MCF 10A (cell line): ENCODE measurements around the gene ECPAS. TPM values are rescaled to one million over a fixed set of nuclear protein-coding genes. Genes with fewer than 3 reads are reported as not detected.

ENCODE experiments used
- BruUV-seq: library from RNA; stranded (reverse); fragments of 400-500 nt; replicated peaks from 2 replicates; lab custom pipeline; 2021; lab: Mats Ljungman, UMichigan
- CTCF ChIA-PET: fragments of 300-600 bp; sonication (Branson Sonifier 250); formaldehyde crosslinking; extraction: SDS; loops from one replicate; lab custom pipeline; 2021; ENCODE audit warnings: antibody characterized with exemption, inconsistent platforms; lab: Yijun Ruan, JAX
- POLR2A ChIA-PET: fragments of 300-600, 350-650 bp; sonication (Branson Sonifier 250); formaldehyde crosslinking; extraction: SDS; loops from one replicate; lab custom pipeline; 2020; ENCODE audit warnings: antibody characterized with exemption, inconsistent platforms; lab: Yijun Ruan, JAX
- DNase-seq: peaks from one replicate; pipeline ENCODE4 v3.0.0-alpha.2; 2018; ENCODE audit not compliant: unreplicated experiment
- H3K27ac Mint-ChIP-seq: one replicate; pipeline ENCODE4 v1.8.0; 2022; ENCODE audit warnings: mild to moderate bottlenecking, low read depth, mixed read lengths; ENCODE audit not compliant: unreplicated experiment
- H3K27me3 Mint-ChIP-seq: one replicate; pipeline ENCODE4 v1.8.0; 2022; ENCODE audit warnings: mixed read lengths; ENCODE audit not compliant: insufficient read depth, unreplicated experiment
- H3K36me3 Mint-ChIP-seq: one replicate; pipeline ENCODE4 v1.8.0; 2022; ENCODE audit warnings: mild to moderate bottlenecking, moderate library complexity, mixed read lengths; ENCODE audit not compliant: insufficient read depth, unreplicated experiment
- H3K4me1 Mint-ChIP-seq: one replicate; pipeline ENCODE4 v1.8.0; 2022; ENCODE audit warnings: mixed read lengths; ENCODE audit not compliant: insufficient read depth, unreplicated experiment
- H3K4me3 Mint-ChIP-seq: one replicate; pipeline ENCODE4 v1.8.0; 2022; ENCODE audit warnings: mild to moderate bottlenecking, moderate library complexity, mixed read lengths; ENCODE audit not compliant: unreplicated experiment
- H3K9me3 Mint-ChIP-seq: one replicate; pipeline ENCODE4 v1.8.0; 2022; ENCODE audit warnings: mixed read lengths; ENCODE audit not compliant: unreplicated experiment
- intact Hi-C: fragments of 100-400 bp; cut with micrococcal nuclease; formaldehyde crosslinking; loops from 2 replicates; pipeline ENCODE4 v1.14.1; 2022
- total RNA-seq: library from RNA; stranded (reverse); gene quantifications from 2 replicates; pipeline ENCODE4 v1.2.3, GENCODE V29; 2022
- TF ChIP-seq, protein P1 (sequence below): fragments of 200-600 bp; IDR thresholded peaks from one replicate; pipeline ENCODE4 v1.8.0; 2022; ENCODE audit warnings: antibody characterized with exemption, mild to moderate bottlenecking; ENCODE audit not compliant: unreplicated experiment

ECPAS gene
- total RNA-seq, 1 experiment from 2014 or later = 152 TPM

DNA sequence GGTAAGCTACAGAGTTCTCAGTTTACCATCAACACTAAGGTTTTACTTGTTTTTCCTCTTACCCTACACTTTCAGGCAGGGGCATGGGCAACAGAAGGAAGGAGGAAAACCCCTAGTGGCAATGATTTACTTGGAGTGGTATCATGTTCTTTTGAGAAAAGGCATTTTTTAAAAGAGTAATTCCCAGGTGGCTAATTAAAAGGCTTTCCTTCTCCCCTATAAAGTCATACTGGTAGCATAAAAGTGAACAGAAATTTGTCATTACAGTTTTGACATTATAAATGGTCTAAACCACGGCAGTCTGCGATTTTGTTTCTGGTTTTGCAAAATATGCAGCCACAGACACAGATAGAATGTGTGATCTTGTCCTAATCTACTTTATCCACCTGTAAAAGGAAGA, 123.3 kb downstream of the ECPAS start:
- CTCF ChIA-PET = no interaction called here
- no peak overlapping the region for H3K4me3 Mint-ChIP-seq
- BruUV-seq = no TSS peak

DNA sequence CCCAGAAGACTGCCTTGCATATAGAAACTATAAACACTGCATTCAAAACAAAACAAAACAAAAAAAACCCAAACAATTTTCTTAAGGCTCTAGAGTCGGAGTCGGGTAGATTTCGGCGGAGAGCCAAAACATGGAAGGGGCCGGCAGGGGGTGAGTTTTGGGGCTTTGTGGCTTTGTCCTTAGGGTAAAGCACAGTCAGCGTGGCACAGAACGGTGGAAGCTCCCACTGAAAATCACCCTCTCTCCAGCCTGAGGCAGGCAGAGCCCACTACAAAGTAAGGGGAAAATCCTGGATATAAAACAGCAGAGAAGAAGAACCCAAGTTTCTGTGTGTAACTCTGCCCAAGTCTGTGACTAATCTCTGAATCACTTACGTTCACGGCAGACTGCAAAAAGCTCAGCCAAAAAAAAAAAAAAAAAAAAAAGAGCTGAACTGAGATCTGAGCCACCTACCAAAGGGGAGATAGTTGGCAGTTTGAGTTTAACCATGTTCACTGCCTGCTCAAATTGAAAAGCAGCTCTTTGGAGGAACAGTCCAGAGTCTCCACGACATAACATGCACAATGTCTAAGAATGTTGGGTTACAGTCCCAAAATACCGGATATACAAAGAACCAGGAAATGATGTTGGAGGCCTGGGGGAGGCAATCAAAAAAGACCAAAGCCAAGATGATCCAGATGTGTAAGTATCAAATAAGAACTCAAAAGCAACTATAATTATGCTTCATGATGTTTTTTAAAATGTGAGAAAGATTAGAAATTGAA, 127.5 kb downstream of the ECPAS start:
- H3K4me3 Mint-ChIP-seq = peak overlapping the region; percentile 75
- CTCF ChIA-PET = interaction anchor here (0.6 to 1.0 kb wide), 5 partner anchors 14 to 482 kb away, joined by 3 to 5 read pairs (median 4); no protein-coding TSS in a partner anchor
- BruUV-seq = no TSS peak
- H3K9me3 Mint-ChIP-seq = no peaks in the 10 kb centered on the region
- peaks cover 28% of the 10 kb centered on the region for H3K36me3 Mint-ChIP-seq
- peak; percentile 85 for DNase-seq
- peaks cover 18% of the 10 kb centered on the region for H3K4me1 Mint-ChIP-seq
- peak overlapping the region; percentile 95 for H3K27ac Mint-ChIP-seq
- H3K27me3 Mint-ChIP-seq = no peaks in the 10 kb centered on the region
- intact Hi-C loops = no loop called here
- TF ChIP-seq, protein P1, sequence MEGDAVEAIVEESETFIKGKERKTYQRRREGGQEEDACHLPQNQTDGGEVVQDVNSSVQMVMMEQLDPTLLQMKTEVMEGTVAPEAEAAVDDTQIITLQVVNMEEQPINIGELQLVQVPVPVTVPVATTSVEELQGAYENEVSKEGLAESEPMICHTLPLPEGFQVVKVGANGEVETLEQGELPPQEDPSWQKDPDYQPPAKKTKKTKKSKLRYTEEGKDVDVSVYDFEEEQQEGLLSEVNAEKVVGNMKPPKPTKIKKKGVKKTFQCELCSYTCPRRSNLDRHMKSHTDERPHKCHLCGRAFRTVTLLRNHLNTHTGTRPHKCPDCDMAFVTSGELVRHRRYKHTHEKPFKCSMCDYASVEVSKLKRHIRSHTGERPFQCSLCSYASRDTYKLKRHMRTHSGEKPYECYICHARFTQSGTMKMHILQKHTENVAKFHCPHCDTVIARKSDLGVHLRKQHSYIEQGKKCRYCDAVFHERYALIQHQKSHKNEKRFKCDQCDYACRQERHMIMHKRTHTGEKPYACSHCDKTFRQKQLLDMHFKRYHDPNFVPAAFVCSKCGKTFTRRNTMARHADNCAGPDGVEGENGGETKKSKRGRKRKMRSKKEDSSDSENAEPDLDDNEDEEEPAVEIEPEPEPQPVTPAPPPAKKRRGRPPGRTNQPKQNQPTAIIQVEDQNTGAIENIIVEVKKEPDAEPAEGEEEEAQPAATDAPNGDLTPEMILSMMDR = no peak
- POLR2A ChIA-PET = interaction anchor here (0.5 to 1.7 kb wide), 7 partner anchors 9 to 1800 kb away, joined by 3 to 9 read pairs (median 4); no protein-coding TSS in a partner anchor

More for the DNA sequence above, 123.3 kb downstream of the ECPAS start:
- POLR2A ChIA-PET = interaction anchor here (0.8 kb wide), 1 partner anchor 78 kb away, joined by 3 read pairs; no protein-coding TSS in a partner anchor
- Mint-ChIP-seq H3K4me1 (peaks cover 15% of the 10 kb centered on the region), H3K36me3 (peaks cover 70% of the 10 kb centered on the region), H3K27me3 (no peaks in the 10 kb centered on the region), H3K27ac (no peak overlapping the region), H3K9me3 (no peaks in the 10 kb centered on the region)
- no peak for DNase-seq
- intact Hi-C loops = no loop called here
- TF ChIP-seq, protein P1 = no peak

DNA sequence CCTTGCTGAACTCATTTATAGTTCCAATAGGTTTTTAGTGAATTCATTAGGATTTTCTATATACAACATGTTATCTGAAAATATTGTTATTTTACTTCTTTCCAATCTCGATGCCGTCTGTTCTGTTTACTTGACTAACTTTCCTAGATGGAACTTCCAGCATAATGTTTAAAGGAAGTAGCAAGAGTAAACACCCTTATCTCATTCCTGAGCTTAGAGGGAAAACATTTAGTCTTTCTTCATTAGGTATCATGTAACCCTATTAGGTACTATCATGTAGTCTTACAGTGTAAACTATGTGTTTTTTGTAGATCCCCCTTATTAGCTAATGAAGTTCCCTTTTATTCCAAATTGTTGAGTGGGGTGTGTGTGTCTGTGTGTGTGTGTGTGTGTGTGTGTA, 131.6 kb downstream of the ECPAS start:
- ChIA-PET POLR2A (interaction anchor here (0.6 kb wide), 1 partner anchor 1064 kb away, joined by 3 read pairs; no protein-coding TSS in a partner anchor), CTCF (no interaction called here)
- Mint-ChIP-seq H3K27me3 (no peaks in the 10 kb centered on the region), H3K4me1 (peaks cover 18% of the 10 kb centered on the region), H3K4me3 (no peak overlapping the region), H3K36me3 (no peaks in the 10 kb centered on the region), H3K27ac (no peak overlapping the region), H3K9me3 (no peaks in the 10 kb centered on the region)
- DNase-seq = no peak
- no TSS peak for BruUV-seq
- intact Hi-C loops = no loop called here
- TF ChIP-seq, protein P1 = no peak

DNA sequence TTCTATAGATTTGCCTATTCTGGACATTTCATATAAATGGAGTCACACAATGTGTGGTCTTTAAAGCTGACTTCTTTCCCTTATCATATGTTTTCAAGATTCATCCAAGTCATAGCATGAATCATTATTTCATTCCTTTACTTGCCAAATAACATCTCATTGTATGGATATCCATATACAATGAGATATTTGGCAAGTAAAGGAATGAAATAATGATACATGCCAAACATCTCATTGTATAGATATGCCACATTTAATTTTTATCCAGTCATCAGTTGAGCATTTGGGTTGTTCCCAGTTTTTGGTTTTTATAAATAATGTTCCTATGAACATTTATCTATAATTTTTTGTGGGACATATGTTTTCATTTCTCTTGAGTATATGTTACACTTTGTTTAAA, 133.6 kb downstream of the ECPAS start:
- POLR2A ChIA-PET = no interaction called here
- H3K27me3 Mint-ChIP-seq = no peaks in the 10 kb centered on the region
- TF ChIP-seq, protein P1 = no peak
- no peak for DNase-seq
- H3K4me3 Mint-ChIP-seq = no peak overlapping the region
- BruUV-seq = no TSS peak
- CTCF ChIA-PET = interaction anchor here (0.6 kb wide), 1 partner anchor 13 kb away, joined by 3 read pairs; no protein-coding TSS in a partner anchor
- no peaks in the 10 kb centered on the region for H3K9me3 Mint-ChIP-seq
- intact Hi-C loops = no loop called here
- H3K36me3 Mint-ChIP-seq = no peaks in the 10 kb centered on the region
- H3K4me1 Mint-ChIP-seq = no peaks in the 10 kb centered on the region
- H3K27ac Mint-ChIP-seq = no peak overlapping the region
